Keratinocyte (primary cell): Measurements from ENCODE around the gene NR3C2. TPM values are rescaled to one million over a fixed set of nuclear protein-coding genes. Genes with fewer than 3 reads are reported as not detected.

Experiments
- DNase-seq: peaks from one replicate; pipeline ENCODE4 v3.0.0-alpha.2; 2011; ENCODE audit warnings: low read depth, missing footprints, low spot score
- FAIRE-seq: peaks from 2 replicates; lab custom pipeline; 2011; peaks lifted over from hg19 to GRCh38; lab: Jason Lieb, UNC
- H2AFZ ChIP-seq: 2 replicates; pipeline ENCODE4 v1.6.0; 2012; ENCODE audit warnings: low read length, control low read depth, inconsistent platforms; ENCODE audit not compliant: control insufficient read depth
- H3K27ac ChIP-seq: 2 replicates; pipeline ENCODE4 v1.5.1; 2011; ENCODE audit warnings: low read length; ENCODE audit not compliant: control insufficient read depth, insufficient read depth
- H3K27me3 ChIP-seq: 3 replicates; pipeline ENCODE4 v1.6.0; 2011; ENCODE audit warnings: low read length; ENCODE audit not compliant: control insufficient read depth, insufficient read depth; ENCODE audit errors: extremely low read depth
- H3K36me3 ChIP-seq, 2 experiments: 2 replicates in 1 of 2; 3 replicates in 1 of 2; pipeline ENCODE4 v1.5.1; 2011; ENCODE audit warnings: low read length in 2 of 2, mild to moderate bottlenecking in 1 of 2; ENCODE audit not compliant: control insufficient read depth in 2 of 2, insufficient read depth in 2 of 2; ENCODE audit errors: extremely low read depth in 1 of 2
- H3K4me1 ChIP-seq: 3 replicates; pipeline ENCODE4 v1.5.1; 2011; ENCODE audit warnings: low read length; ENCODE audit not compliant: control insufficient read depth, insufficient read depth; ENCODE audit errors: extremely low read depth
- H3K4me2 ChIP-seq: 3 replicates; pipeline ENCODE4 v1.6.0; 2011; ENCODE audit warnings: low read depth, low read length; ENCODE audit not compliant: control insufficient read depth, insufficient read depth; ENCODE audit errors: extremely low read depth
- H3K4me3 ChIP-seq, 3 experiments: fragments of 200-600 bp in 1 of 3; sonication (generic) in 1 of 3; 2 replicates in 2 of 3; 3 replicates in 1 of 3; pipeline ENCODE4 v1.5.1; 2011 to 2016; ENCODE audit warnings: low read length in 3 of 3, mild to moderate bottlenecking in 3 of 3, control low read depth in 2 of 3, inconsistent platforms in 1 of 3, low read depth in 1 of 3, mixed read lengths in 1 of 3, mixed run types in 1 of 3, moderate library complexity in 1 of 3; ENCODE audit not compliant: control insufficient read depth in 2 of 3, insufficient read depth in 2 of 3; ENCODE audit errors: extremely low read depth in 1 of 3
- H3K79me2 ChIP-seq: 2 replicates; pipeline ENCODE4 v1.6.0; 2012; ENCODE audit warnings: low read length; ENCODE audit not compliant: control insufficient read depth, insufficient read depth
- H3K9ac ChIP-seq: 3 replicates; pipeline ENCODE4 v1.6.0; 2011; ENCODE audit warnings: low read length; ENCODE audit not compliant: control insufficient read depth, insufficient read depth; ENCODE audit errors: extremely low read depth
- H3K9me1 ChIP-seq: 3 replicates; pipeline ENCODE4 v1.6.0; 2011; ENCODE audit warnings: low read length; ENCODE audit not compliant: control insufficient read depth, insufficient read depth; ENCODE audit errors: extremely low read depth
- H3K9me3 ChIP-seq: 2 replicates; pipeline ENCODE4 v1.5.1; 2012; ENCODE audit warnings: low read depth, low read length; ENCODE audit not compliant: control insufficient read depth
- H4K20me1 ChIP-seq: 3 replicates; pipeline ENCODE4 v1.6.0; 2011; ENCODE audit warnings: low read length; ENCODE audit not compliant: control insufficient read depth, insufficient read depth; ENCODE audit errors: extremely low read depth
- EZH2 ChIP-seq: IDR thresholded peaks from one replicate; pipeline ENCODE4 v1.6.1; 2012; ENCODE audit warnings: inconsistent platforms, mild to moderate bottlenecking, low read length, moderate library complexity
- dilution Hi-C: fragments of 300-500 bp; cut with MboI; formaldehyde crosslinking; loops from one replicate; pipeline ENCODE4 v1.7.0; 2020; ENCODE audit warnings: low sequenced_read_pairs; ENCODE audit not compliant: extremely low pct_ligation_motif_present
- polyA plus RNA-seq, 5 experiments: library from polyadenylated mRNA; depleted of rRNA in 3 of 5; stranded (reverse) in 3 of 5; stranded (forward) in 1 of 5; unstranded in 1 of 5; fragments of >200 nt; gene quantifications; 1 replicate in 1 of 5; 2 replicates in 3 of 5; 3 replicates in 1 of 5; pipeline versions ENCODE4 v1.2.1 to v1.2.3, GENCODE V29; 2011 to 2012; ENCODE audit warnings: missing spikeins in 2 of 5, low read depth in 1 of 5, low replicate concordance in 1 of 5
- TF ChIP-seq, protein P1 (sequence below), 3 experiments: IDR thresholded peaks in 1 of 3; conservative IDR thresholded peaks in 1 of 3; optimal IDR thresholded peaks in 1 of 3; 2 replicates in 2 of 3; 3 replicates in 1 of 3; pipeline versions ENCODE3 to v1.5.1; 2011; ENCODE audit warnings: low read length in 3 of 3, mild to moderate bottlenecking in 3 of 3, moderate library complexity in 2 of 3, control low read depth in 1 of 3, inconsistent platforms in 1 of 3; ENCODE audit not compliant: insufficient read depth in 2 of 3; ENCODE audit errors: extremely low read depth in 1 of 3

The NR3C2 gene
- polyA plus RNA-seq, 1 donor (not counting 4 experiments of a cell fraction or from before 2014, with no cell fraction given), result 1.5 TPM

DNA sequence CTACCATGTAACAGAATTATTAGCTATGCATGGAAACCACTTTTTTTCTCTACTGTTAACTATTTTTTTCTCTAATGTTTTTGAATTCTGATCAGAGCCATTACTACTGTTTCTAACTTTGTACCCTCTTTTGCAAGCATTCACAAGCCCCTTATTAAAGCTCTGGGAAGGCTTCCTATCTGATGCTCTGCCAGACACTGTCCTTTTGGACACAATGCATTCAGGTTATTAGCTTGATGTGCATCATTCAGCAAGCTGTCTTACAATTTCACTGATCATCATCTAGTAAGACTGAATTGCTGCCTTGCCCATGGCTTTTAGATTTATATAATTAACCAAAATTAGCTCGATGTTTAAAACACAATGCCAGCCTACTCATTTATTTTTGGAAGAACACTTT lies 155.1 kb downstream of the NR3C2 start:
- dilution Hi-C loops, result no loop called here
- Histone ChIP-seq H3K4me1 (no peaks in the 10 kb centered on the region), H3K4me2 (no peak overlapping the region), H3K9me1 (no peaks in the 10 kb centered on the region), H3K27me3 (no peaks in the 10 kb centered on the region), H3K79me2 (no peaks in the 10 kb centered on the region), H3K9ac (no peak overlapping the region), H3K36me3 (no peaks in the 10 kb centered on the region), H4K20me1 (no peaks in the 10 kb centered on the region), H3K4me3 (no peak overlapping the region), H3K9me3 (no peaks in the 10 kb centered on the region), H3K27ac (no peak overlapping the region), H2AFZ (no peak overlapping the region)
- DNase-seq, result no peak
- no peak for FAIRE-seq
- no peak for TF ChIP-seq EZH2
- TF ChIP-seq, protein P1, sequence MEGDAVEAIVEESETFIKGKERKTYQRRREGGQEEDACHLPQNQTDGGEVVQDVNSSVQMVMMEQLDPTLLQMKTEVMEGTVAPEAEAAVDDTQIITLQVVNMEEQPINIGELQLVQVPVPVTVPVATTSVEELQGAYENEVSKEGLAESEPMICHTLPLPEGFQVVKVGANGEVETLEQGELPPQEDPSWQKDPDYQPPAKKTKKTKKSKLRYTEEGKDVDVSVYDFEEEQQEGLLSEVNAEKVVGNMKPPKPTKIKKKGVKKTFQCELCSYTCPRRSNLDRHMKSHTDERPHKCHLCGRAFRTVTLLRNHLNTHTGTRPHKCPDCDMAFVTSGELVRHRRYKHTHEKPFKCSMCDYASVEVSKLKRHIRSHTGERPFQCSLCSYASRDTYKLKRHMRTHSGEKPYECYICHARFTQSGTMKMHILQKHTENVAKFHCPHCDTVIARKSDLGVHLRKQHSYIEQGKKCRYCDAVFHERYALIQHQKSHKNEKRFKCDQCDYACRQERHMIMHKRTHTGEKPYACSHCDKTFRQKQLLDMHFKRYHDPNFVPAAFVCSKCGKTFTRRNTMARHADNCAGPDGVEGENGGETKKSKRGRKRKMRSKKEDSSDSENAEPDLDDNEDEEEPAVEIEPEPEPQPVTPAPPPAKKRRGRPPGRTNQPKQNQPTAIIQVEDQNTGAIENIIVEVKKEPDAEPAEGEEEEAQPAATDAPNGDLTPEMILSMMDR (optimal IDR thresholded peaks at IDR 0.05 in 1 of 3, IDR thresholded peaks at IDR 0.05 in 1 of 3, conservative IDR thresholded peaks at IDR 0.05 in 1 of 3; ENCODE audit: extremely low read depth in 1 of 3, insufficient read depth in 2 of 3, low read length in 3 of 3), result no peak

DNA sequence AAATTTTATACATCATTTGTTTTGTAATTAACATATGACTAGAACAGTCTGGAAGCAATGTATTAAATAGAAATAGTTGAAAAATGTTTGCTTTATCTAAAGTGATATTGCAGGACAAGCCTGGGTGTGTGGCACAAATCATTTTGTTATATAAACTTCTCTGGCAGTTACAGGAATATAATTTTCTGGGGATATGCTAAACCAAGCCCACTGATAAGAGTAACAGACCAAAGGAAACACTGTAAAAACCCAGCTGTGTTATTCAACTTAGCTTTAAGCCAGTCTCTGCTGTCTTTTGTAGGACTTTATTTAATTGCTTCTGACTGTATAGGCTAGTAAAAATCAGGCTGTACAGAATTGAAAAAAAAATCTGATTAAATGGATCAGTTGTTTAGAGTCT lies 156.2 kb downstream of the NR3C2 start:
- H4K20me1 ChIP-seq, result no peaks in the 10 kb centered on the region
- H3K9me1 ChIP-seq, result no peaks in the 10 kb centered on the region
- no peak overlapping the region for H2AFZ ChIP-seq
- H3K4me2 ChIP-seq, result no peak overlapping the region
- H3K27me3 ChIP-seq, result no peaks in the 10 kb centered on the region
- TF ChIP-seq, protein P1 (optimal IDR thresholded peaks at IDR 0.05 in 1 of 3, IDR thresholded peaks at IDR 0.05 in 1 of 3, conservative IDR thresholded peaks at IDR 0.05 in 1 of 3; ENCODE audit: extremely low read depth in 1 of 3, insufficient read depth in 2 of 3, low read length in 3 of 3), result no peak
- TF ChIP-seq EZH2, result no peak
- no peaks in the 10 kb centered on the region for H3K79me2 ChIP-seq
- H3K4me1 ChIP-seq, result no peaks in the 10 kb centered on the region
- dilution Hi-C loops, result no loop called here
- H3K9me3 ChIP-seq, result no peaks in the 10 kb centered on the region
- H3K27ac ChIP-seq, result no peak overlapping the region
- H3K36me3 ChIP-seq, result no peaks in the 10 kb centered on the region
- FAIRE-seq (no peak), DNase-seq (no peak)
- H3K4me3 ChIP-seq, result no peak overlapping the region
- no peak overlapping the region for H3K9ac ChIP-seq
